Body of pancreas (tissue), 4 donors: ENCODE data around the gene EYA4.

Source experiments
- CTCF ChIP-seq, 7 experiments: fragments of 450-650 bp in 4 of 7; fragments of 200-600 bp in 3 of 7; sonication (generic) in 3 of 7; IDR thresholded peaks; one replicate each; pipeline ENCODE4 v1.5.1; 2016 to 2019; ENCODE audit warnings: antibody characterized with exemption in 7 of 7
- POLR2A ChIP-seq, 3 donors: fragments of 450-650 bp; IDR thresholded peaks; one replicate each; pipeline ENCODE4 v1.6.1; 2016; ENCODE audit warnings: antibody characterized with exemption in 3 of 3, mild to moderate bottlenecking in 2 of 3

- no peak for TF ChIP-seq CTCF (IDR thresholded peaks at IDR 0.05)
- no peak for TF ChIP-seq POLR2A (IDR thresholded peaks at IDR 0.05)
These were observed 4.3 kb downstream of the EYA4 start for GRCh38 chr6:133245422-133245903.
